Cardiac fibroblast (primary cell): ENCODE measurements around the gene GTPBP1.

Source experiments
- DNase-seq, 2 donors: peaks; one replicate each; pipeline versions ENCODE4 v3.0.0 to v3.0.0-alpha.2; 2010; ENCODE audit warnings: low read depth in 2 of 2
- H3K4me3 ChIP-seq, 2 donors: replicated peaks in 1 of 2; 1 replicate in 1 of 2; 2 replicates in 1 of 2; pipeline ENCODE4 v1.5.1; 2011; ENCODE audit warnings: low read depth in 2 of 2, low read length in 2 of 2, mild to moderate bottlenecking in 2 of 2, moderate library complexity in 1 of 2
- TF ChIP-seq, protein P1 (sequence below): IDR thresholded peaks from one replicate; pipeline ENCODE4 v1.5.1; 2011; ENCODE audit warnings: low read depth, mild to moderate bottlenecking, low read length, inconsistent platforms

GTPBP1 gene

GRCh38 chr22:38715852-38716251, 10.1 kb downstream of the GTPBP1 start:
- TF ChIP-seq, protein P1, sequence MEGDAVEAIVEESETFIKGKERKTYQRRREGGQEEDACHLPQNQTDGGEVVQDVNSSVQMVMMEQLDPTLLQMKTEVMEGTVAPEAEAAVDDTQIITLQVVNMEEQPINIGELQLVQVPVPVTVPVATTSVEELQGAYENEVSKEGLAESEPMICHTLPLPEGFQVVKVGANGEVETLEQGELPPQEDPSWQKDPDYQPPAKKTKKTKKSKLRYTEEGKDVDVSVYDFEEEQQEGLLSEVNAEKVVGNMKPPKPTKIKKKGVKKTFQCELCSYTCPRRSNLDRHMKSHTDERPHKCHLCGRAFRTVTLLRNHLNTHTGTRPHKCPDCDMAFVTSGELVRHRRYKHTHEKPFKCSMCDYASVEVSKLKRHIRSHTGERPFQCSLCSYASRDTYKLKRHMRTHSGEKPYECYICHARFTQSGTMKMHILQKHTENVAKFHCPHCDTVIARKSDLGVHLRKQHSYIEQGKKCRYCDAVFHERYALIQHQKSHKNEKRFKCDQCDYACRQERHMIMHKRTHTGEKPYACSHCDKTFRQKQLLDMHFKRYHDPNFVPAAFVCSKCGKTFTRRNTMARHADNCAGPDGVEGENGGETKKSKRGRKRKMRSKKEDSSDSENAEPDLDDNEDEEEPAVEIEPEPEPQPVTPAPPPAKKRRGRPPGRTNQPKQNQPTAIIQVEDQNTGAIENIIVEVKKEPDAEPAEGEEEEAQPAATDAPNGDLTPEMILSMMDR, result no peak
- DNase-seq, result no peak
- no peak overlapping the region for H3K4me3 ChIP-seq

DNA sequence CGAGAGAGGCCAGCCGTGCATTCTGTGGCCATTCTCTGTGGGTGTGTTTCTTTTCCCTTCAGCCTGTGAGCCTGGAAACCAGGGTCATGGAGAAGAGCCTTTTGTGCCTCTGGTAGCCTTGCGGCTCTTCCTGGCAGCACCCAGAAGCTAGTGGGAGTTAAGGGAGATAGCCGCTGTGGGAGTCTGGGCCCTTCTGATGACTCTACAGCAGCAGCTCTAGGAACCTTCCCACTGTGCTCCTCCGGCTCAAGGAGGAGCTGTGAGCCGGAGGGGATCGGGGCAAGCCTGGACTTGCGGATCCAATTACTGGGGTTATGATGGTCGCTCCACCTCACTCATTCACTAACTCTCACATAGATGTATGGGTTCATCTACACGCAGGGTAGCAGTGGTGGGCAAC, 10.5 kb downstream of the GTPBP1 start:
- TF ChIP-seq, protein P1, result no peak

DNA sequence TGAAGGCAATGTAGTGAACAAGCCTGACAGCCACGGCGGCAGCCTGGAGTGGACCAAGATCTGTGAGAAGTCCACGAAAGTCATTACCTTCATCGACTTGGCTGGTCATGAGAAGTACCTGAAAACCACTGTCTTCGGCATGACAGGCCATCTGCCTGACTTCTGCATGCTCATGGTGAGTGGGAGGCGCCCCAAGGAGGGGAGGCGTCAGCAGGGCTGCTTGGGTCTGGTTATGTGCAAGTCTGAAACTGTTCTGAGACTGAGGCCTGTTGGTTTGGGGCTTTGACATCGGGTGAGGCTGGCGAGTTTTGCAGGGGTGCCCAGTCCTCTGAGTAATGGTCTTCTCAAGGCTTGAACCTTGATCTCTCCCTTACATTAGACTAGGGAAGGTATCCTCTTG, 11.1 kb downstream of the GTPBP1 start:
- DNase-seq, result no peak
- no peak overlapping the region for H3K4me3 ChIP-seq
- TF ChIP-seq, protein P1, result no peak

More for the DNA sequence above, 10.5 kb downstream of the GTPBP1 start:
- DNase-seq, result no peak
- H3K4me3 ChIP-seq, result no peak overlapping the region

- TF ChIP-seq, protein P1, result no peak
- DNase-seq, result no peak
- H3K4me3 ChIP-seq, result no peak overlapping the region
These were observed 11.5 kb downstream of the GTPBP1 start for GRCh38 chr22:38717244-38717643.

- H3K4me3 ChIP-seq, result no peak overlapping the region
- TF ChIP-seq, protein P1, result peak; percentile 82
- peak; percentile 76 to 82 for DNase-seq
These were observed 12.7 kb downstream of the GTPBP1 start for GRCh38 chr22:38718414-38718813.

DNA sequence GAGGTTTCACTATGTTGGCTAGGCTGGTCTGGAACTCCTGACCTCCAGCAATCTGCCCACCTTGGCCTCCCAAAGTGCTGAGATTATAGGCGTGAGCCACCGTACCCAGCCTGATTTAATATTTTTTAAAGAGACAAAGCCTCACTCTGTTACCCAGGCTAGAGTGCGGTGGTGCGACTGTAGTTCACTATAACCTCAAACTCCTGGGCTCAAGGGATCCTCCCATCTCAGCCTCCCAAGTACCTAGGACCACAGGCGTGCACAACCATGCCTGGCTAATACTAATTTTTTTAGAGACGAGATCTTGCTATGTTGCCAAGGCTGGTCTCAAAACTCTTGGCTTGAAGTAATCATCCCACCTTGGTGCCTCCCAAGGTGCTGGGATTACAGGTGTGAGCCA, 13.5 kb downstream of the GTPBP1 start:
- H3K4me3 ChIP-seq, result no peak overlapping the region
- TF ChIP-seq, protein P1, result no peak
- DNase-seq, result no peak

GRCh38 chr22:38720350-38720749, 14.6 kb downstream of the GTPBP1 start:
- TF ChIP-seq, protein P1, result no peak
- no peak for DNase-seq

More at GRCh38 chr22:38720350-38720749, 14.6 kb downstream of the GTPBP1 start:
- H3K4me3 ChIP-seq, result no peak overlapping the region
